GM12892 (cell line): ENCODE measurements around the gene GCDH.
"Not testable (repeated sequence)": the region's sequence is repeated elsewhere in the genome, so short reads cannot be mapped to it uniquely, and the experiment has no call there.

Source experiments
- POLR2A ChIP-seq: IDR thresholded peaks from 2 replicates; pipeline ENCODE4 v1.6.1; 2011; ENCODE audit warnings: low read depth, low read length, control low read depth
- POLR2AphosphoS5 ChIP-seq: IDR thresholded peaks from 2 replicates; pipeline ENCODE4 v1.6.1; 2011; ENCODE audit warnings: low read depth, low read length, control low read depth
- TAF1 ChIP-seq: IDR thresholded peaks from 2 replicates; pipeline ENCODE4 v1.6.1; 2011; ENCODE audit warnings: low read depth, mild to moderate bottlenecking, control low read depth, low read length, borderline replicate concordance

- TF ChIP-seq TAF1, POLR2A, POLR2AphosphoS5: not testable (repeated sequence)
Observed at GRCh38 chr19:12915860-12916259, 24.9 kb downstream of the GCDH start.
